Purkinje cell (primary cell): Measurements from ENCODE around the gene SMURF2. TPM values are rescaled to one million over a fixed set of nuclear protein-coding genes. Genes with fewer than 3 reads are reported as not detected.

Experiments used
- polyA plus RNA-seq: library from polyadenylated mRNA; unstranded; fragments of >200 nt; fragmentation: Nextera tagmentation; gene quantifications from 2 replicates; pipeline ENCODE4 v1.2.1, GENCODE V29; 2014

Gene SMURF2
- 4.6 and 12.9 TPM in 2 replicates for polyA plus RNA-seq

GRCh38 chr17:64661976-64662773 lies at the start of gene SMURF2:
TSS of gene SMURF2 (minus strand) at chr17:64662307. CDS start at chr17:64661880, 427 bp downstream.

GRCh38 chr17:64506576-64507412 lies 155.3 kb downstream of the SMURF2 start, which contains the start of gene CEP95:
TSS of gene CEP95 (plus strand) at chr17:64506977. CDS start at chr17:64507098, 121 bp downstream.

GRCh38 chr17:64506201-64506575 lies 155.9 kb downstream of the SMURF2 start, which contains the start of gene DDX5:
TSS of gene DDX5 (minus strand) at chr17:64506289. CDS start at chr17:64506119, 170 bp downstream.

GRCh38 chr17:64496786-64497564 lies 165.1 kb downstream of the SMURF2 start, which contains the start of gene POLG2:
TSS of gene POLG2 (minus strand) at chr17:64497054. CDS start at chr17:64496968, 86 bp downstream.

Other genes with a start within 250 kb of the SMURF2 start
- gene MILR1, start 213.2 kb downstream of the SMURF2 start, polyA plus RNA-seq, result not detected in 2 replicates
- 5.0 and 8.4 TPM in 2 replicates for gene POLG2, start 165.3 kb downstream of the SMURF2 start, polyA plus RNA-seq
- 168 and 214 TPM in 2 replicates for gene DDX5, start 156.0 kb downstream of the SMURF2 start, polyA plus RNA-seq
- gene CEP95, start 155.3 kb downstream of the SMURF2 start, polyA plus RNA-seq, result 10.0 and 26.0 TPM in 2 replicates